Activated CD4-positive, CD25-positive, alpha-beta regulatory T cell treated with anti-CD3 and anti-CD28 coated beads, Interleukin-2, amount 50 U/mL, for 72 hours (primary cell): Measurements from ENCODE around the gene CORO6.

Source experiments
- DNase-seq: peaks from one replicate; pipeline ENCODE4 v3.0.0; 2021

Gene CORO6

DNA sequence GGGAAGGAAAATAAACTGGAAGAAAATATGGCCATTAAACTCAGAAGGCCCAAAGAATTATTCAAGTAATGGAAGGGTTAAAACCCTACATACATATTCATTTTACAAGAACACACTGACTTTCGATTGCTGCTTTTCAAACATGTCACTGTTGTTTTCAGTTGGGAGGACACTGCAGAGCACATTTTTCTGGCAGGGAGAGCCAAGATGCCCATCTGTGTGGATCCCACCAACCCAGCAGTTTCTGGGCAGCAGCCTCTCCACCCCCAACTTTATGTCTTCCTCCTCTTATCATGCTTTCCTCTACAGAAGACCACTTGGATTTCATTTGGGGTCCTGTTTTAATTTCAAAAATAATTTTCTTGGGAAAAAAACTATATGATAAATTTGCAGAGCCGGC is 7.1 kb upstream of the CORO6 start:
- no peak for DNase-seq

DNA sequence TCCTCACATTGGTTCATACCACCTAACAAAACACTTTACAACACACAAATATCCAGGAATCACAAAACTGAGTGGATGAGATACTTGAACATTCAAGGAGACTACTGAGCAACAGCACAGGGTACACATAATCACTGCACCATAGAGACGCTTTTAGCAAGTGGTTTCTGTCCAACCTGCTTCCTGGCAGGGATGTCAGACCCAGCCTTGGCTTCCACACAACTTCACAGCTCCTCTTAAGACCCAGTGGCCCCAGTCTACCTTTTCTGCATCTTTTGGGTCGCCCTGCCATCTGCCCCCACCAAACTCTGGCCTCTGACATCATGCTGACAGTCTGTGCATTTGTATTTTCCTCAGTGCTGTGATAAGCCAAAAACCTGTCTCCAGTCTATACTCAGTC is 5.9 kb upstream of the CORO6 start:
- no peak for DNase-seq

DNA sequence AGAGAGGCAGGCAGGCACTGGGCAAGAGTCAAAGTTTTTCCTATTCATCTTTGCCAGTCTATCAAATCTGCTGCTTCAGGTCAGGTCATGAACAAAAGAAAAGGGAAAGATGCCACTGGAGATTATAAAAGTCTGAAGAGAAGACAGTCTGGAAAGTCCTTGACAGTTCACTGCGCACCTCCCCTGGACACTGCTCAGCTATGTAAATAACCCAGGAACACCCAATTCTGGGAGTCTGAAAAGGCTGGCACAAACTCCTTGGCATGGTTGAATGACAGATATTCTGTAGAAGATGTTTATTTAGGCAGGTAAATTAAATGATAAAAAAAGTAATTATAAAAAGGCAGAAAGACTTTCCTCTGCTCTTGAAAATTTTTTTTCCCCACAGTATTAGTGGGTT is 5.2 kb upstream of the CORO6 start:
- DNase-seq, result no peak

DNA sequence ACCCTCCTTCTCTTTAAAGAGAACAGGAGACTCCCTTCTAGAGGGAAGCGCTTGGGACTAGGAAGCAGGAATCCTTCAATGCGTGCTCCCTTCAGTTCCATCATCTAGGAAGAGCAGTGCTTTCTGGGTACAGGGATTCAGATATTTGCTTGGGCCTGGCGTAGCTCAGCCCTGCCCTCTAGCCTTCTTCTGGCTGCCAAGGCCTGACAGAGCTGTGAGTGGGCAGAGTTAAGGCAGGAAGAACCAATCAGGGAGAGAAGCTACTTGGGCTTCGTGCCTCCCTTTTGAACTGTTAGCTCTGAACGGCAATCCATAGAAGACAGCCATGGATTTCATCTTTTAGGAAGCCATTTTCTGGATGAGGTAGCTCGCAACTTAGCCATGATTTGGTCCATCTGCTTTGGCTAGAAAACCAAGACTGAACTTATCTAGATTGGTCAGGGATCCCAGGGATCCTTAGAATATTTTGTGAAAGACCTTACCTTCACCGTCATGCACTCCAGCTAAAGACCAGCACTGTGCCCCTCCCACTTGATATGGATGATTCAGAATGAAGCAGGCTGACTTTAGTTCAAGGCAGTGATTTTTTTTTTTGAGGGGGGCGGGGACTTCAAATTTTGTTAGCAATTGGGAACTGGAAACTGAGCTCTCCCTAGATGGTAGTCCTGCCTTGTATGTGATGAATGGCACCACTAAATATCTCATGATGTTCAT is 2.5 kb upstream of the CORO6 start:
- no peak for DNase-seq

DNA sequence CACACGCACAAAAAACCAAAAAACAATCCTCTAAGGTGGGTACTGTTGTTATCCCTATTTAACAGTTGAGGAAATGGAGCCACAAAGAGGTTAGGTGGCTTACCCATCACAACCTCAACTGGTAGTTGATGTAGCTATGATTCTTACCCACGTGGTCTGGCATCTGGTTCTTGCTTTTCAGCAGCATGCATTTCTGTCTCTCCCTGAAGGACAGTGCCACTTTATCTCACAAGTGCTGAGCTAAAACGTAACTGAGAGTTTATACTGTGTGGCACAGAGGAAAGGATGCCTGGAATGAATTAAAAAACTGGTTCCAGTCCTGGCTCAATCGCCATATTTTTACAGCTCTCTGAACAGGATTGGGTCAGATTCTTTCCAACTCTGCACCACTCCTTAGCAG is 1.9 kb upstream of the CORO6 start:
- DNase-seq, result no peak

DNA sequence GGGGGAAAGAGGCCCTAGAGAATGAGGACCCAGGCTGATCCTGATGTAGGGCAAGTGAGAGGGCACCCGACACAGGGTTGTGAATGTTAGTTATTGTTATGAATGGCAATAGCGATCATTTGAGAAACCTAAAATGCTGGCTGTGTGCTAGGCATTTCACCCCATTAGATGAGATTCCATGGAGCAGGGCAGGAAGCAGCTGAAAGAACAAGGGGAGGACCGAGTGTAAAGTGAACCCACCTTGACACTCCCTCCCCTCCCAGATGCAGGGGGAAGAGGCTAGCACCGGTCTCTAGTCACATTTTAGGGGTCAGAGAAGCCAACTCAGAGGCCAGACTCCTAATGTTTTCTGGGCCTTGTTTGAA is 553 bp upstream of the CORO6 start:
- no peak for DNase-seq

DNA sequence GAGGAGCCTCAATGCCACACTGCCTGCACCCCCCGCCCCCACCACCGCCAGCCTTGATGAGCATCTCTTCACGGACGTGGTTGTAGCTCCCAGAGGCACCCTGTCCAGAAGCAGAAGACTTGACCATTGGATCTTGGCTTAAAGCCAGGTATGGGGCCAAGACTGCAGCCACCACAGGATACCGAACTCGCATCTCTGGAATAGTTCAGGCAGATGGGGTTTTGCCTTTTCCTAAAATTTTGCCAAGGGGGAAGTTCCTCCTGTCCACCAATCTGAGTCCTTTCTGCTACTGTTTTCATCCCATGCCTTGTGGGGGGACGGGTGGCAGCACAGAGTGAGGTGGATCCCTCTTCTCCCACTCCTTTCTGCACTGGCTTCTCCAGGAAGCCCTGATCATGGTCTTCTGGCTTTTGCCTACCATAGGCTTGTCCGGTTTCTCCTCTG is 939 bp downstream of the CORO6 start:
- no peak for DNase-seq

DNA sequence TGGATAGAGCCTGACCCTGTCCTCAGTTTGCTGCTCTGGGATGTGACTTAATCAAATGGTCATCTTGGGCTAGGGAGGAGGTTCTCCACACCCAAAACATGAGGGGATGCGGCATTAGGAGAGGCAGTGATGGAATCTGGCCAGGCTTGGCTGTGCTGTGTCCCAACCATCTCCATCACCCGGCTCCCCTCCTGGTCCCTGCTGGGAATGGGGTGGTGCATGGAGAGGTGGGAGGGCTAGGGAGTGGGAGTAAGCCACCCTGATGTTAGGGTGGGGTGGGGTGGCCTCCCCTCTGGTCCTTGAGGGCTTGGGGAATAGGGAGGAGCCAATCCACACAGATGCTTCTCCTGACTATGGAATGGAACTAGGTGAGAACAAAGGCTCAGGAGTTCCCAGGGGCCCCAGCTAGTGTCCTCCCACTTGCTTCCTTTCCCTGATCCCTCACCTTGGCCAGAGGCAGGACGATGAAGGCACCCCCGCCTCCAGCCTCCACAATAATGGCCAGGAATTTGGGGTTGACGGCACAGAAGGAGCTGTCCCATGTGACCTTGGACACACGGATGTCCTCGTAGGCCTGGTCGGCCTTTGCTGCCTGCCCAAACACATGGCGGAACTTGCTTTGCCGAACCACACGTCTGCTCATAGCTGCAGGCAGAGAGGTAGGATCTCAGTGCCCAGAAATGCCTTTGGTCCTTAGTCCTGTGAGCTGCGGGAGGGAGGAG is 1.8 kb downstream of the CORO6 start:
- no peak for DNase-seq

DNA sequence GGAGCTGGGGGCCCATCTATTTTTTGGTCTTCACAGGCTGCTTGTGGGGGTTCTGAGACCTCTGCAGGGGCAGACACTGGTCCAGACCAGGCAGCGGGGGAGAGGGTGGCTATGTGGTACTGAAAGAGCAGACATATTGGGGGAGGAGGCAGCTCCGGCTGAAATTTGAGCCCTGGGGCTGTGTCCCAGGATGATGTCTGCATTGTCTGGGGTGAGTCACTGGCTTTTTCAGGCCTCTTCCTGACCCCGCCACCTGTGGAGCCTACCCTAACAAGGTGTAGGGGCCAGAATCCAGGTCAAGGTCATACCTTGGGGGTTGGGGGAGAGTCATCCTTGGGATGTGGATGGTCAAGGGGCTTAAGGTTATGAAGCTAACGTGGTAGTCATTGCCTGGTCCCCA is 2.4 kb downstream of the CORO6 start:
- DNase-seq, result no peak

DNA sequence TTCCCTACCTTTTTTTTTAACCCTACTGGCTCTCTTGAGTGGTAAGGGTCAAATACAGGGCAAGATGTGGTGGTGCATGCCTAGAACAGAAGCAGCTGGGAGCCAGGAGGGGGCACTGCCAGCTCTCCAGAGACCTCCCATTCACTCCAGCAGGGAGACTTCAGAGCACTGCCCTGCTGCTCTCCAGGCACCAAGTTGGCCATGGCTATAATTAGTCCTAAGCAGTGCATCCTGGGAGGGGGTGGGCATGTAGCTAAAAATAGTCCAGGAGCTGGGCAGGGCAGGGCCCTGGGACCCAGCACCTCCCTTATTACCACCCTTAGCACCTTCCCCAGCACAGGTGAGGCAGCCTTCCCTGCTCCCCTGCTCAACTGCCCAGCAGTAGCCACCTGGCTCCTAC is 3.5 kb downstream of the CORO6 start:
- no peak for DNase-seq

DNA sequence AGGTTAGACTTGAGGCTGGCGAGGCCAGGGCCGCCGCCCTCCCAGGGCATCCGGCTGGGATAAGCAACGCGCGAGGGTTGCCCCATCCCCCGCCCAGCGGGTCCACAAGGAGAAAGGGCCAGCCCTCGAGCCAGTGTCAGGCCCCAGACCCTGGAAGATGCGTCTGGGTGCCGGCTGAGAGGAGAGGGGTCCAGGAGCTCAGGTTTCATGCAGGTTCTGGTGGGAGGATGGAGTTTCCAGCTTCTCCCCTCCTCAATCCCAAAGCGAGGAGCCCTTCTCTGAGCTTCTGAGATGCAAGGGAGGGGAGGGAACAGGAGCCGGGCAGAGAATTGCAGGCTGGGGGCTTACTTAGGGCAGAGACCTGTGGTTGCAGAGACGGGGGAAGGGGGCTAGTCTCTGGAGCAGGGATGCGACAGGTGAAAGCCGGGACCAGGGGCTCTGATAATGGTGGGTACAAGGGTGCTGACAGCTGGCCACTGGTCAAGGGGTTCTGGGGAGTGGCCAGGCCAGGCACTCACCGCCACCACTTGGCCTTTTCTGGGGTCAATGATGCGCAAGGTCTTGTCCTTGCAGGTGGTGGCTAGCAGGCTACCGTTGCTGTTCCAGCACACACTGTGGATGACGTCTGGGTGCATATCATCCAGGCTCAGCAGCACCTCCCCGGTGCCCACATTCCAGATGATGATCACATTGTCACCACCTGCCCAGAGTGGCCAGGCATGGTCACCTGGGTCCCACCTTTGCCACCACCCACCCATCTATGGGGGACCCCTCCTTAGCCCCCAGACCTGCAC is 4.2 kb downstream of the CORO6 start:
- DNase-seq, result no peak

DNA sequence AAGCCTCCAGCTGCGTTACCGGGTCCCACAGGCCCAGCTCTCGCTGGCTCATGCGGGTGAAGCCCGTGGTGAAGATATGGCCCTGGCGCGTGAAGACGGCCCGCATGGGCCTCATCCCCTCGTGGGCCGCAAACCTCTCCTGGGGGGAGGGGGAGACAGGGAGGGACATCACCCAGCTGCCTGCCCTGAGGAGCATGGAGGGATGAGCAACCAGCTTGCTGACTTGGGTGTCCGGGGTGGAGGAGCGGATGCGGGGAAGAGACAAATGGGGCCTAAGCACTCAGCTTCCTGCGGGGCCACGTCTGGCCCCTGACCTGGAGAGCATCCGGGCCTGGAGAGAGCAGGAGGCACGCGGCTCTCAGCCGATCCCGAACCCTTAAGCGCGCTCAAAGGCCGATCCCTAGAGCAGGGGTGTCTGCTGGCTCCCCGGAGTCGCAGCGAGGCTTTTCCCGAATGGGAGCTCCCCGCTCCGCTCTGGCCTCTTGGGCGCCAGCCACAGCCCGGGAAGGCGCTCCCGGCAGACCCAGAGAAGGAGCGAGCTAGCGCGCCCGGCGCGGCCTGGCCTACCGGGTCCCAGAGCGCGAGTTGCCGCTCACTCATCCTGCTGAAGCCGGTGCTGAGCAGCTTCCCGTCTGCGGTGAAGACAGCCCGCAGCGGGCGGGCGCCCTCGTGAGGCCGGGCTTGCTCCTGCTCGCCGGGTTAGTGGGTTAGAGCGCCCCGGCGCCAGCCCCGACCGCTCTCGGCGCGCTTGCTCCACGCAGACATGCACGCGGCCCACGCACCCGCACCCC is 5.0 kb downstream of the CORO6 start:
- peak; percentile 80 for DNase-seq

DNA sequence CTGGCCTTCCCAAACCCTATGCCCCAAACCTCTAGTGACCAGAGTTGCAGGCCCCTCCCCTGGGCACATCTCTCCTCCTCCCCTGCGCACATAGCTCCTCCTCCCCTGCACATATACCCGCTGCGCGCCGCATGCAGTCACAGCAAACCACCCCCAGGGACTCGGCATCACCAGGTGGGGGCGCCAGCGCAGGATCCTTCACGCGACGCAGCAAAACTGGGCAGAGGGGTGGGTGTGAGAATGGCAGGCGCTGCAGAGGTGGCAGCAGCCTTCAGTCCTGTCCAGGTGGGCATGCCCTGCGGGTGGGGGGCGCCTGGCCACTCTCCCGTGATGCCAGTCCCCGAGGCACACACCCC is 5.6 kb downstream of the CORO6 start:
- DNase-seq, result peak; percentile 87

DNA sequence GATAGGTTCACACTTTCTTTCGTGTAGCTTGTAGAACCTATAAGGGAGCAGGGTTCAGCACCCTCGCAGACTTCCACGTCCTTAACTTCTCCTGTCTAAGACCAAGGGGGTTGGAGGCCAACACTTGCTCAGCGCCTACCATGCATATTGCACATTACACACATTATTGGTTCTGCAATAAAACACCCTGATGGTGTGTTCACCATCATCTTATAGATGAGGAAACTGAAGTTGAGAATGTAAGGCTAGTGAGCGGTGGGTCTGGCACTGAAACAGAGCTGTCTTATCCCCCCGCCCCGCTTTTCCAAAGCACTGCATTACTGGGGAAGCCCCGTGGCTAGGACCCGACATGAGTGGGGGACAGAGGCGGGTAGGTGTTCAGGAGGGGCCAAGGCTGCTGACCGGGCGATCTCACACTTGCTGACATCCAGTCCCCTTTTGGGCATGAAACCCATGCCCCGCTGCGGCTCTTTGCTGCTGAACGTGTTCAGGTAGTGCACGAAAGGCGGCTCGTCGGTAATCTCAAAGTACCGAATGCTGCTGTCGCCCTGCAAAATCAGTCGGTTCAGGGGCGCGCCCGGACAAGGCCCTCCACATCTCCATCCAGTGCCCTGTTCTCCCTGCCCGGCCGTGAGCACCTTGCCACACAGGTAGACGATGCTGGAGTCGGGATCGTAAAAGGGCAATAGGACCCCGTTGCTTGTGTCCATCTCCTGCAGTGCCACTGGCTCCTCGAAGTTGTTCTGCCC is 6.2 kb downstream of the CORO6 start:
- no peak for DNase-seq

DNA sequence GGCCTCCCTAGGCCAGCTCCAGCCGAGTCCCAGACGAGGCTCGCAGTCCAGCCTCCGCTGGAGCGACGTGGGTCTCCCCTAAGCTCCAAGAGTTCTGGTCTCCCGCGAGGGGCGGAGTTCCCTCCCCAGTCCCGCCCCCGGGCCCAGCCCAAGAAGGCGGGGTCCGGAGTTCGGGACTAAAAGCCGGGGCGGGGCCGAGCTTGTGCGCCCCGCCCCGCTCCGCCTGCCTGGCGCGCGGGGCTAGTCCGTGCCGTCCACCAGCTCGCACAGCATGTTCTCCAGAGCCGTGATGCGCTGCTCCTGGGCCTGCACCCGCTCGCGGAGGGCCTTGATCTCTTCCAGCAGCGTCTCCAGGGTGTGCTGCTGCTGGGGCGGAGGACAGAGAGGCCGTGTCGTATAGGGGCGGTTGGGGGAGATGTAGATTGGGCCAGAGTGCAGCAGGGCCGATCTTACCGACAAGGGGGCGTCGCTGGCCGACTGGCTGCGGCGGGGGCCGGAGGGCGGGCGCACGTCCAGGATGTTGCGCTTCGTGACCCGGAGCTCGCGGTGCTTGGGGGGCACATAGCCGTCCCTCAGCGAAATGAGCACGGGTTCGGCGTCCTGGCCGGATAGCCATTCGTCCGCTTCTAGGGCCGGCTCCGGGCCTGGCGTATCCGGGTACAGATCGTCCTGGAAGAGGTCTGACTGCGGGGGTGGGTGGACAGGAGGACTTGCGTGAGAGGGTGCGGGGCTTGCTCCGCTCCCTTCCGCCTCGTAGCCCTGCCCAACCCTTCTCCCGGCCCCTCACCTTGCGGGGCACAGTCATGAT is 7.0 kb downstream of the CORO6 start:
- DNase-seq, result peak; percentile 85

DNA sequence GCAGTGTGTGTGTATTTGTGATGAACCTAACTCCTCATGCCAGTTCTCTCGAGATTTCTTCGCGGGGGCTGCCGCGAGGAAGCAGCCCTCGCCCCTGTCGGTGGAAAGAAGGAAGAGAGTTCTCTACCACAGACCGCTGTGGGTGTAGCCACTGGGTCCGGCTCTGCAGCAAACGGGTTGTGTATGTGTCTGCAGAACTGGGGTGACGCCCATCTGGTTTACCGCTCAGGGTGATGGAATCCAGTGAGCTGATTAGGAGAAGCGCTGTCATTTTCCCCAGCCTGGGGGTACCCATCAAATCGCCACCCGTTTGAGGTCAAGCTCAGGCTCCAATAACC is 7.7 kb downstream of the CORO6 start:
- DNase-seq, result peak; percentile 59

DNA sequence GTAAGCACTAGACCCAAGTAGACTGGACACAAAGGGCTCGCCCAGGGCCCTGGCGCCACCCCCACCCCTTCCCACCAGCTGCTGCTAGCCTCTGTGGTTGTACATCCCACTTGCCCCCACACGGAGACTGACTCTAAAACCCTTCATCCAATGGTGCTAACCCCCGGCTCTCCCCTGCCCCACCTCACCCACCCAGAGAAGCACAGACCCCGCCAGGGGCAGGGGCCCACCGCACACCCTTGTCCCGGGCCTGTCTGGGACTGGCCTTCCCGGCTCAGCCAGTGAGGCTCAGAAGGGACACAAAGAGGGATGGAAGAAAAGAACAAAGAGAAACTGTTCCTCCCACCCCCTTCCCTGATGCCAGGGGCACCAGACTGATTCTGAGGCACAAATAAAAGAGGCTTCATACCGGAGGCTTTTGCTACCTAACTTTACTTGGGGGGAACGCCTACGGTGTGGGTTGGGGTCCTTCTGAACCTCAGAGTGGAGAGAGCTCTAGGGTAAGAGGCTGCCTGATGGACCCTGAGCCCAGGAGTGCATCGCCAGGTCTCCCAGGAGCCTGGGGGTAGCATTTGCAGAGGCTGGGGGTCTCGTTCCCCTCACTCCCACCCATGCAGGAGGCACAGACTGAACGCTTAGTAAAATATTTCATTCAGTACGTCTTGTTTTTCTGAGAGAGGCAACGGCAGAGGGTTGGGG is 8.2 kb downstream of the CORO6 start:
- no peak for DNase-seq

DNA sequence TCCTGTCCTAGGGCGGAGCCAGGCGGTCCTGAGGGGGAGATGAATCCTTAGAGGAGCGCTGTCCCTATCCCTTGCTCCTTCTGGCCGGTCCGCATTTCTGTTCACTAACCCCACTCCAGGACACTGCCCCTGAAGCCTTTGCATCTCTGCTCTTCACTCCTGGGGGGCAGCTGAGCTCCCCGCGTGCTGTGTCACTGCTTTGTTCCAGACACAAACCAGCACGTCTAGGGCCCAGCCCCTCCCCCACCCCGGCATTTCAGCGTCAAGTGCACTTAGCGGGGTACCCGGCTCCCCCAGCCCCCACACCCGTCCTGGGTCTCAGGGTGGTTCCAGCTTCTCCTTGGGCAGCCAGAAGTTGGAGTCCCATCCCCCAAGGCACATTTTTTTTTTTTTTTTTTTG is 8.9 kb downstream of the CORO6 start:
- DNase-seq, result no peak

DNA sequence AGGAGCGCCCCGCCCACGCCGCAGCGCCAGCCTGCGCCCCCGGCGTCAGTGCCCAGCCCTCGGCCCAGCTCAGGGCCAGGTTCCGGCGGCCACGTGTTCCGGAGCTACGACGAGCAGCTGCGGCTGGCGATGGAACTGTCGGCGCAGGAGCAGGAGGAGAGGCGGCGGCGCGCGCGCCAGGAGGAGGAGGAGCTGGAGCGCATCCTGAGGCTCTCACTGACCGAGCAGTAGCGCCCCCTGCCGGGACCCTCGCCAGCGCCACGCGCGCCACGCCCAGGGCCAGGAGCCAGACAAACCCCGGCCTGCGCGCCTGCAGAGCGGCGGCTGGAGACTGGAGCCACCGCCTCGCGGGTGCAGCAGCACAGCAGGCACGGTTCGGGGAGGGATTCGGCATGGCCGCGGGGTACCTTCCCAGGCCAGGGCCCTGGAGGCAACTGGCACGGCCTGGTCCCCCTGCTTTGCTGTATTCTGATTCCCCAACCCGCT is 9.3 kb downstream of the CORO6 start:
- DNase-seq, result peak; percentile 95

DNA sequence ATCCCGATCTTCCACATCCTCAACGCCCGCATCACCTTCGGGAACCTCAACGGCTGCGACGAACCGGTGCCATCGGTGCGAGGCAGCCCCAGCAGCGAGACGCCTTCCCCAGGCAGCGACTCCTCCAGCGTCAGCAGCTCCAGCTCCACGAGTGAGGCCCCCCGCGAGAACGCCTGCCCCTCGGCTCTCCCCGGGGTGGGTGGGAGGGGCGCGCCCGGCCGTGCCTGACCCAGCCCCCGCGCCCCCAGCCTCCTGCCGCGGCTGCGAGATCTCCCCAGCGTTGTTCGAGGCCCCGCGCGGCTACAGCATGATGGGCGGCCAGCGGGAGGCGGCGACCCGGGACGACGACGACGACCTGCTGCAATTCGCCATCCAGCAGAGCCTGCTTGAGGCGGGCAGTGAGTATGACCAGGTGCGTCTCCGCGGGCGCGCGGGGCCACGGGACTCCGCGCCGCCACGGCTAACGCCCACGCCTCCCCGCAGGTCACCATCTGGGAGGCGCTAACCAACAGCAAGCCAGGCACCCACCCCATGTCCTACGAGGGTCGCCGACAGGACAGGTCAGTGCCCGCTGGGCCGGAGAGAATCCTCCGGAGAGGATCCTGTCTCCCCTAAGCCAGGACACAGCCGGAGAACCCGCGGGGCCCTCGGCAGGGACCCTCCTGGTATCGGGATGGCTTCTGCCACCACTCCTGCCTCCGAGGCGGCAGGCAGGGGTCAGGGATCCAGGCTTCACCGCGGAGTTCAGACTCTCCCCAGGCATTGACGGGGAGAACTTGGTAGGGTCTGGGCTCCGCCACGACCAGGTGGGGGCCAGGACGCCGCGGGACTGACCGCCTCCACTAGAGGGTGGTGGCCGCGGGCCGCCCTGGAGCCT is 10.1 kb downstream of the CORO6 start:
- DNase-seq, result no peak
